GM12878 (cell line): Measurements from ENCODE around the gene CNOT6L. TPM values are rescaled to one million over a fixed set of nuclear protein-coding genes. Genes with fewer than 3 reads are reported as not detected.

Source experiments
- ATAC-seq: fragments of 200-7000 bp; cut with Tn5 transposase; 3 replicates; pipeline ENCODE4 v1.9.1; 2020; ENCODE audit warnings: mild to moderate bottlenecking, moderate library complexity
- BruUV-seq: library from RNA; stranded (reverse); fragments of 400-500 nt; replicated peaks from 2 replicates; lab custom pipeline; 2021; lab: Mats Ljungman, UMichigan
- CTCF ChIA-PET: fragments of 300-600 bp; sonication (Branson Sonifier 250); formaldehyde crosslinking; extraction: SDS; loops from one replicate; lab custom pipeline; 2021; ENCODE audit warnings: inconsistent platforms; lab: Yijun Ruan, JAX
- POLR2A ChIA-PET: fragments of 350-600 bp; formaldehyde crosslinking; extraction: SDS; loops from one replicate; lab custom pipeline; 2021; ENCODE audit warnings: inconsistent platforms; lab: Charles Lee
- RAD21 ChIA-PET: fragments of 300-600 bp; sonication (Branson Sonifier 250); formaldehyde crosslinking; loops from one replicate; lab custom pipeline; 2023; ENCODE audit warnings: antibody characterized with exemption; ENCODE audit not compliant: unreplicated experiment; lab: Charles Lee
- SMC1A ChIA-PET: fragments of 300-600 bp; sonication (Branson Sonifier 250); formaldehyde crosslinking; loops from one replicate; lab custom pipeline; 2023; ENCODE audit not compliant: unreplicated experiment, uncharacterized antibody; lab: Charles Lee
- DNase-seq: peaks from one replicate; pipeline ENCODE4 v3.0.0-alpha.2; 2011; ENCODE audit warnings: low read depth, low spot score
- FAIRE-seq: peaks from 3 replicates; lab custom pipeline; 2011; peaks lifted over from hg19 to GRCh38; lab: Jason Lieb, UNC
- H2AFZ ChIP-seq: 2 replicates; pipeline ENCODE4 v1.6.0; 2011; ENCODE audit warnings: low read depth, low read length, control low read depth; ENCODE audit not compliant: control insufficient read depth
- H3K27ac ChIP-seq: 2 replicates; pipeline ENCODE4 v1.5.1; 2011; ENCODE audit warnings: control low read depth; ENCODE audit not compliant: control insufficient read depth, insufficient read depth
- H3K27me3 ChIP-seq, 2 experiments: replicated peaks in 1 of 2; 2 replicates each; pipeline versions ENCODE4 v1.6.0 to v1.6.1; 2011; ENCODE audit warnings: low read length in 1 of 2; ENCODE audit not compliant: control insufficient read depth in 2 of 2, insufficient read depth in 2 of 2
- H3K36me3 ChIP-seq, 2 experiments: 2 replicates each; pipeline ENCODE4 v1.5.1; 2011; ENCODE audit warnings: low read length in 1 of 2; ENCODE audit not compliant: control insufficient read depth in 2 of 2, insufficient read depth in 2 of 2
- H3K4me1 ChIP-seq: 2 replicates; pipeline ENCODE4 v1.6.1; 2011; ENCODE audit warnings: mild to moderate bottlenecking, low read length, moderate library complexity, mixed read lengths; ENCODE audit not compliant: control insufficient read depth, insufficient read depth
- H3K4me2 ChIP-seq: 2 replicates; pipeline ENCODE4 v1.6.0; 2011; ENCODE audit warnings: control low read depth; ENCODE audit not compliant: control insufficient read depth, insufficient read depth
- H3K4me3 ChIP-seq: fragments of 200-600 bp; sonication (generic); 2 replicates; pipeline ENCODE4 v1.5.1; 2016
- H3K79me2 ChIP-seq: 2 replicates; pipeline ENCODE4 v1.6.0; 2011; ENCODE audit warnings: low read length; ENCODE audit not compliant: control insufficient read depth, insufficient read depth
- H3K9ac ChIP-seq: 2 replicates; pipeline ENCODE4 v1.8.0; 2011; ENCODE audit warnings: low read length, control low read depth, mixed read lengths; ENCODE audit not compliant: control insufficient read depth, insufficient read depth
- H3K9me3 ChIP-seq: replicated peaks from 3 replicates; pipeline ENCODE4 v1.5.1; 2011; ENCODE audit warnings: mild to moderate bottlenecking, low read length; ENCODE audit not compliant: control insufficient read depth, insufficient read depth
- H4K20me1 ChIP-seq: 2 replicates; pipeline ENCODE4 v1.6.0; 2011; ENCODE audit not compliant: control insufficient read depth, insufficient read depth
- ATF7 ChIP-seq: fragments of 450-650 bp; IDR thresholded peaks from 2 replicates; pipeline ENCODE4 v1.6.1; 2016; ENCODE audit warnings: low read depth, mild to moderate bottlenecking
- EZH2 ChIP-seq: IDR thresholded peaks from 2 replicates; pipeline ENCODE4 v1.6.1; 2012; ENCODE audit warnings: low read depth, mild to moderate bottlenecking, control low read depth, inconsistent platforms, low read length, borderline replicate concordance; ENCODE audit not compliant: control insufficient read depth
- IKZF2 ChIP-seq, 2 experiments: fragments of 450-650 bp; IDR thresholded peaks; 2 replicates each; pipeline ENCODE4 v1.6.1; 2017; ENCODE audit warnings: mild to moderate bottlenecking in 2 of 2, moderate library complexity in 2 of 2
- KAT2A ChIP-seq: conservative IDR thresholded peaks from 2 replicates; pipeline ENCODE4 v1.6.1; 2011; ENCODE audit warnings: low read depth, low read length; ENCODE audit not compliant: control insufficient read depth
- MEF2B ChIP-seq: fragments of 450-650 bp; IDR thresholded peaks from 2 replicates; pipeline ENCODE4 v1.6.1; 2018; ENCODE audit warnings: mild to moderate bottlenecking, moderate library complexity; ENCODE audit not compliant: partially characterized antibody, poor library complexity, severe bottlenecking
- NRF1 ChIP-seq: conservative IDR thresholded peaks from 2 replicates; pipeline ENCODE4 v1.6.1; 2011; ENCODE audit warnings: mild to moderate bottlenecking, low read depth, low read length, improper control_type of control experiment
- RAD51 ChIP-seq: fragments of 450-650 bp; IDR thresholded peaks from 2 replicates; pipeline ENCODE4 v1.6.1; 2016; ENCODE audit warnings: moderate library complexity, mild to moderate bottlenecking, inconsistent platforms
- RBBP5 ChIP-seq: fragments of 200-600 bp; sonication (generic); conservative IDR thresholded peaks from 2 replicates; pipeline ENCODE4 v1.6.1; 2016
- SIX5 ChIP-seq: IDR thresholded peaks from 2 replicates; pipeline ENCODE4 v1.6.1; 2011; ENCODE audit warnings: mild to moderate bottlenecking, low read depth, low read length, moderate library complexity; ENCODE audit not compliant: severe bottlenecking
- SPI1 ChIP-seq: IDR thresholded peaks from 2 replicates; pipeline ENCODE4 v1.6.1; 2011; ENCODE audit warnings: low read depth, mild to moderate bottlenecking, low read length, moderate library complexity, borderline replicate concordance; ENCODE audit not compliant: insufficient read depth
- WGBS: methylation state at CpG from one replicate; pipeline ENCODE4 v1.1.6; 2016; ENCODE audit warnings: low lambda C conversion rate; ENCODE audit not compliant: insufficient replicate concordance, insufficient coverage; ENCODE audit errors: missing lambda C conversion rate; 5-methylcytosine and 5-hydroxymethylcytosine counted together
- in situ Hi-C: fragments of 300-500 bp; cut with MboI; formaldehyde crosslinking; loops from 9 replicates; pipeline ENCODE4 v1.14.3; 2018; ENCODE audit warnings: mixed read lengths
- intact Hi-C: fragments of 100-400 bp; cut with micrococcal nuclease; formaldehyde crosslinking; loops from one replicate; pipeline ENCODE4 v1.14.2; 2022; ENCODE audit not compliant: unreplicated experiment
- polyA plus RNA-seq, 11 experiments: library from polyadenylated mRNA; depleted of rRNA in 4 of 11; unstranded in 6 of 11; stranded (reverse) in 5 of 11; fragments of >200 nt; fragmentation: Nextera tagmentation in 4 of 11; fragmentation: Illumina TruSeq in 1 of 11; extraction: Ambion mirVana in 4 of 11; extraction: Trizol in 1 of 11; gene quantifications; 1 replicate in 1 of 11; 2 replicates in 10 of 11; pipeline versions ENCODE4 v1.2.1 to v1.2.3, GENCODE V29; 2011 to 2016; ENCODE audit warnings: inconsistent platforms in 2 of 11, missing spikeins in 2 of 11, low read depth in 1 of 11
- total RNA-seq, 4 experiments: library from RNA; depleted of rRNA in 3 of 4; stranded (reverse); fragments of >200 nt in 3 of 4; fragmentation: Illumina TruSeq in 1 of 4; extraction: Trizol in 1 of 4; gene quantifications; 2 replicates each; pipeline versions ENCODE4 v1.2.1 to v1.2.3, GENCODE V29; 2013 to 2021

The CNOT6L gene
- total and polyA plus RNA-seq, 10 of the 15 experiments (the other 5 are each of a cell fraction or from before 2014, with no cell fraction given), result 1.1 to 10.0 (median 3.0) TPM

GRCh38 chr4:77712675-77713074, 106.5 kb downstream of the CNOT6L start:
- Histone ChIP-seq H3K27me3 (no peaks in the 10 kb centered on the region), H3K4me3 (no peak overlapping the region), H4K20me1 (no peaks in the 10 kb centered on the region), H3K4me2 (no peak overlapping the region), H3K9ac (no peak overlapping the region)
- ChIA-PET POLR2A (no interaction called here), CTCF (no interaction called here)
- DNase-seq, result no peak
- BruUV-seq, result no TSS peak
- in situ Hi-C loops, result no loop called here
- no peak for TF ChIP-seq KAT2A
- TF ChIP-seq EZH2, result no peak
- no peak for TF ChIP-seq MEF2B
- no peak for TF ChIP-seq NRF1
- no peak for TF ChIP-seq IKZF2 (IDR thresholded peaks at IDR 0.05)
- TF ChIP-seq RBBP5, result no peak
- no peak for TF ChIP-seq ATF7
- no peak for TF ChIP-seq SIX5
- TF ChIP-seq, all 136 proteins: peak for 0
- FAIRE-seq, result peak; percentile 44
- H3K36me3 ChIP-seq, result no peaks in the 10 kb centered on the region
- no peak overlapping the region for H2AFZ ChIP-seq
- ChIA-PET SMC1A (interaction anchor here (1.0 kb wide), 1 partner anchor 12 kb away, joined by 3 read pairs; no protein-coding TSS in a partner anchor), RAD21 (no interaction called here)
- intact Hi-C loops, result no loop called here
- no peaks in the 10 kb centered on the region for H3K4me1 ChIP-seq
- no peak for ATAC-seq
- no peak overlapping the region for H3K27ac ChIP-seq
- no peaks in the 10 kb centered on the region for H3K79me2 ChIP-seq
- 100% methylated on average over 1 of the region's 1 CpG for WGBS
- H3K9me3 ChIP-seq, result no peaks in the 10 kb centered on the region

DNA sequence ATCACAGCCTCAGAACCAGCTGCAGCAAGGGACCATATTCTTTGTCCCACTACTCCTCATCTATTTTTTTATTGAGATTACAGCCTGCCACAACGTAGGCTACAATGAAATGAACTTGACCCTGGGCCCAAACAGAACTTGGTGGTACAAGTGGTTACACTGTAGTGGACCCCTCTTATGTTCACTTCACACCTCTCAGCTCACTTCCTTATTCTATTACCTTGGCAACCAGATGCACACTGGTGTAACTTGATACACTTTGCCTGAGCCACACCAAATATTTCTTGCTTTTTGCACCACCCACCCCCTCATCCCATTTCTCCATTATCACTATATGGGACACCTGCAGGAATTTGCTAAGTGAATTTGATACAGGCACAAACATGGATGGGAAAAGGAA, 107.7 kb downstream of the CNOT6L start:
- no peaks in the 10 kb centered on the region for H3K79me2 ChIP-seq
- DNase-seq (no peak), FAIRE-seq (no peak), ATAC-seq (peak; percentile 37; the same call in 2 of the 3 replicates)
- H4K20me1 ChIP-seq, result no peaks in the 10 kb centered on the region
- BruUV-seq, result no TSS peak
- no peaks in the 10 kb centered on the region for H3K27me3 ChIP-seq
- WGBS, result 16% methylated on average over 1 of the region's 1 CpG
- in situ Hi-C loops, result no loop called here
- H3K4me2 ChIP-seq, result no peak overlapping the region
- TF ChIP-seq RAD51 (no peak), SPI1 (peak; percentile 35; the same call in 1 of the 2 replicates)
- H3K9ac ChIP-seq, result no peak overlapping the region
- RAD21 ChIA-PET, result no interaction called here
- no peak overlapping the region for H2AFZ ChIP-seq
- CTCF ChIA-PET, result no interaction called here
- H3K27ac ChIP-seq, result no peak overlapping the region
- H3K4me3 ChIP-seq, result no peak overlapping the region
- SMC1A ChIA-PET, result no interaction called here
- no peaks in the 10 kb centered on the region for H3K4me1 ChIP-seq
- H3K36me3 ChIP-seq, result no peaks in the 10 kb centered on the region
- POLR2A ChIA-PET, result no interaction called here
- no peaks in the 10 kb centered on the region for H3K9me3 ChIP-seq
- intact Hi-C loops, result no loop called here
